ENCODE measurements around the gene ESF1. TPM values are rescaled to one million over a fixed set of nuclear protein-coding genes. Genes with fewer than 3 reads are reported as not detected.

The ESF1 gene
- total and polyA plus RNA-seq, 2 of the 8 experiments (the other 6 are each of a cell fraction or from before 2014, with no cell fraction given) = 1.1 to 32.9 TPM

DNA sequence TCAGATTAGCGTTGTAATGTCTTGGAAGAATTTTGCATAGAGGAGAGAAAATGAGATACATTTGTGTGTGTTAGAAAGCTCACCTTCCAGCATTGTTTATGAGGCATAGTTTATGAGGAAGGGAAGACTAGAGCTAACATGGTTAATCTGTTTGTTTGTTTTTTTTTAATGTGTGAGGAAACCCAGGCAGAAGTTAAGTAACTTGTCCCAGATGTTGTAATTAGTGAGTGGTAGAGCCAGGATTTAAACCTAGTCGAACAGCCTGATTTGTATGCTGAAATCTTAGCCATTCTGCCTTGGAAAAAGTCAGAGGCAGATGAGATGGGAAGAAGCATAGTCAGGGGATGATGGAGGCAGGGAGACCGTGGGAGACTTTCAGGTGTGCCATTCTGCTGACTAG lies 29.2 kb upstream of the ESF1 start (continued):
- TF ChIP-seq, protein P1, sequence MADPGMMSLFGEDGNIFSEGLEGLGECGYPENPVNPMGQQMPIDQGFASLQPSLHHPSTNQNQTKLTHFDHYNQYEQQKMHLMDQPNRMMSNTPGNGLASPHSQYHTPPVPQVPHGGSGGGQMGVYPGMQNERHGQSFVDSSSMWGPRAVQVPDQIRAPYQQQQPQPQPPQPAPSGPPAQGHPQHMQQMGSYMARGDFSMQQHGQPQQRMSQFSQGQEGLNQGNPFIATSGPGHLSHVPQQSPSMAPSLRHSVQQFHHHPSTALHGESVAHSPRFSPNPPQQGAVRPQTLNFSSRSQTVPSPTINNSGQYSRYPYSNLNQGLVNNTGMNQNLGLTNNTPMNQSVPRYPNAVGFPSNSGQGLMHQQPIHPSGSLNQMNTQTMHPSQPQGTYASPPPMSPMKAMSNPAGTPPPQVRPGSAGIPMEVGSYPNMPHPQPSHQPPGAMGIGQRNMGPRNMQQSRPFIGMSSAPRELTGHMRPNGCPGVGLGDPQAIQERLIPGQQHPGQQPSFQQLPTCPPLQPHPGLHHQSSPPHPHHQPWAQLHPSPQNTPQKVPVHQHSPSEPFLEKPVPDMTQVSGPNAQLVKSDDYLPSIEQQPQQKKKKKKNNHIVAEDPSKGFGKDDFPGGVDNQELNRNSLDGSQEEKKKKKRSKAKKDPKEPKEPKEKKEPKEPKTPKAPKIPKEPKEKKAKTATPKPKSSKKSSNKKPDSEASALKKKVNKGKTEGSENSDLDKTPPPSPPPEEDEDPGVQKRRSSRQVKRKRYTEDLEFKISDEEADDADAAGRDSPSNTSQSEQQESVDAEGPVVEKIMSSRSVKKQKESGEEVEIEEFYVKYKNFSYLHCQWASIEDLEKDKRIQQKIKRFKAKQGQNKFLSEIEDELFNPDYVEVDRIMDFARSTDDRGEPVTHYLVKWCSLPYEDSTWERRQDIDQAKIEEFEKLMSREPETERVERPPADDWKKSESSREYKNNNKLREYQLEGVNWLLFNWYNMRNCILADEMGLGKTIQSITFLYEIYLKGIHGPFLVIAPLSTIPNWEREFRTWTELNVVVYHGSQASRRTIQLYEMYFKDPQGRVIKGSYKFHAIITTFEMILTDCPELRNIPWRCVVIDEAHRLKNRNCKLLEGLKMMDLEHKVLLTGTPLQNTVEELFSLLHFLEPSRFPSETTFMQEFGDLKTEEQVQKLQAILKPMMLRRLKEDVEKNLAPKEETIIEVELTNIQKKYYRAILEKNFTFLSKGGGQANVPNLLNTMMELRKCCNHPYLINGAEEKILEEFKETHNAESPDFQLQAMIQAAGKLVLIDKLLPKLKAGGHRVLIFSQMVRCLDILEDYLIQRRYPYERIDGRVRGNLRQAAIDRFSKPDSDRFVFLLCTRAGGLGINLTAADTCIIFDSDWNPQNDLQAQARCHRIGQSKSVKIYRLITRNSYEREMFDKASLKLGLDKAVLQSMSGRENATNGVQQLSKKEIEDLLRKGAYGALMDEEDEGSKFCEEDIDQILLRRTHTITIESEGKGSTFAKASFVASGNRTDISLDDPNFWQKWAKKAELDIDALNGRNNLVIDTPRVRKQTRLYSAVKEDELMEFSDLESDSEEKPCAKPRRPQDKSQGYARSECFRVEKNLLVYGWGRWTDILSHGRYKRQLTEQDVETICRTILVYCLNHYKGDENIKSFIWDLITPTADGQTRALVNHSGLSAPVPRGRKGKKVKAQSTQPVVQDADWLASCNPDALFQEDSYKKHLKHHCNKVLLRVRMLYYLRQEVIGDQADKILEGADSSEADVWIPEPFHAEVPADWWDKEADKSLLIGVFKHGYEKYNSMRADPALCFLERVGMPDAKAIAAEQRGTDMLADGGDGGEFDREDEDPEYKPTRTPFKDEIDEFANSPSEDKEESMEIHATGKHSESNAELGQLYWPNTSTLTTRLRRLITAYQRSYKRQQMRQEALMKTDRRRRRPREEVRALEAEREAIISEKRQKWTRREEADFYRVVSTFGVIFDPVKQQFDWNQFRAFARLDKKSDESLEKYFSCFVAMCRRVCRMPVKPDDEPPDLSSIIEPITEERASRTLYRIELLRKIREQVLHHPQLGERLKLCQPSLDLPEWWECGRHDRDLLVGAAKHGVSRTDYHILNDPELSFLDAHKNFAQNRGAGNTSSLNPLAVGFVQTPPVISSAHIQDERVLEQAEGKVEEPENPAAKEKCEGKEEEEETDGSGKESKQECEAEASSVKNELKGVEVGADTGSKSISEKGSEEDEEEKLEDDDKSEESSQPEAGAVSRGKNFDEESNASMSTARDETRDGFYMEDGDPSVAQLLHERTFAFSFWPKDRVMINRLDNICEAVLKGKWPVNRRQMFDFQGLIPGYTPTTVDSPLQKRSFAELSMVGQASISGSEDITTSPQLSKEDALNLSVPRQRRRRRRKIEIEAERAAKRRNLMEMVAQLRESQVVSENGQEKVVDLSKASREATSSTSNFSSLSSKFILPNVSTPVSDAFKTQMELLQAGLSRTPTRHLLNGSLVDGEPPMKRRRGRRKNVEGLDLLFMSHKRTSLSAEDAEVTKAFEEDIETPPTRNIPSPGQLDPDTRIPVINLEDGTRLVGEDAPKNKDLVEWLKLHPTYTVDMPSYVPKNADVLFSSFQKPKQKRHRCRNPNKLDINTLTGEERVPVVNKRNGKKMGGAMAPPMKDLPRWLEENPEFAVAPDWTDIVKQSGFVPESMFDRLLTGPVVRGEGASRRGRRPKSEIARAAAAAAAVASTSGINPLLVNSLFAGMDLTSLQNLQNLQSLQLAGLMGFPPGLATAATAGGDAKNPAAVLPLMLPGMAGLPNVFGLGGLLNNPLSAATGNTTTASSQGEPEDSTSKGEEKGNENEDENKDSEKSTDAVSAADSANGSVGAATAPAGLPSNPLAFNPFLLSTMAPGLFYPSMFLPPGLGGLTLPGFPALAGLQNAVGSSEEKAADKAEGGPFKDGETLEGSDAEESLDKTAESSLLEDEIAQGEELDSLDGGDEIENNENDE (IDR thresholded peaks at IDR 0.05; ENCODE audit: insufficient replicate concordance, low read length) = no peak
- no peak for TF ChIP-seq SIRT6 (IDR thresholded peaks at IDR 0.05; ENCODE audit: low read length)
- TF ChIP-seq CBX5 (IDR thresholded peaks at IDR 0.05; ENCODE audit: low read depth, low read length) = no peak
- TF ChIP-seq, protein P2, sequence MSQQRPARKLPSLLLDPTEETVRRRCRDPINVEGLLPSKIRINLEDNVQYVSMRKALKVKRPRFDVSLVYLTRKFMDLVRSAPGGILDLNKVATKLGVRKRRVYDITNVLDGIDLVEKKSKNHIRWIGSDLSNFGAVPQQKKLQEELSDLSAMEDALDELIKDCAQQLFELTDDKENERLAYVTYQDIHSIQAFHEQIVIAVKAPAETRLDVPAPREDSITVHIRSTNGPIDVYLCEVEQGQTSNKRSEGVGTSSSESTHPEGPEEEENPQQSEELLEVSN (IDR thresholded peaks at IDR 0.05) = no peak

All from H1 (cell line).